GM19239 (cell line): Measurements from ENCODE around the gene GABBR2.

Source experiments
- DNase-seq: peaks from one replicate; pipeline ENCODE4 v3.0.0; 2011; ENCODE audit warnings: low spot score; ENCODE audit not compliant: insufficient read length
- FAIRE-seq: peaks from 2 replicates; lab custom pipeline; 2011; peaks lifted over from hg19 to GRCh38; lab: Jason Lieb, UNC

The GABBR2 gene

DNA sequence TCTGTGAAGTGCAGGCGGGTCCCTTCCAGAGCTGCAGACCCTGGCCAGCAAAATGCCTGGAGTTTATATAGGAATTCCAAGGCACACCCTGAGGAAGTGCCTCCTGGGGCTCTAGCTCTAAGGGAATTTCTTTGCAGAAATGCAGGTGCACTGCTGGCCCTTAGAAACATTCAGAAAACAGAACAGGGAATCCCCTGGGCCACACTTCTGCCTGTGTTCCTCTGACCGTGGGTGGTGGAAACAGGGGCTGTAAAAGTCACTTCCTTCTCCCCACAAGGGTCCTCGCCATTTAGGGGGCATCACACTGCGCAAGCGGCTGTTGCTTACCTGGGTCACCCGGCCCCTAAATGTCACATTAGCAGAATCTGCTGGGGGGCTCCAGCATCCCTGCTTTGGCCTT, 312.5 kb downstream of the GABBR2 start:
- DNase-seq (no peak), FAIRE-seq (no peak)

DNA sequence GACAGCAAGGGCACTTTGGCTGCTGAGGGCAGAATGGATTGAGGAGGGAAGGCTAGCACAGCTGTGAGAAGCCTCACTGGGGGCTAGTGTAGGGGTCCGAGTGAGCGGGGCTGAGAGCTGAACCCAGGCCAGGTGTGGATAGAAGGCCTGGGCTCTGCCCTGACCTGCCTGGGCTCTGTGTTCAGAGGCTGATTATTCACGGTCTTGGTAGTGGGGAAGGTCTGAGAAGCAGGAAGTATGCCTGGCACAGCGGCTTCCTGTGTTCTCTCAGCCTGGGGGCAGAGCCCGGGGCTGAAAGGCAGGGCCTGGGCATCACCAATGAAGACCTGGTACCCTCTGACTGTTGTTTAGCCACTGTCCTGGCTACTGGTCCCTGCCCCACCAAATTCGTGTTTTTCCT, 316.9 kb downstream of the GABBR2 start:
- FAIRE-seq (no peak), DNase-seq (no peak)

DNA sequence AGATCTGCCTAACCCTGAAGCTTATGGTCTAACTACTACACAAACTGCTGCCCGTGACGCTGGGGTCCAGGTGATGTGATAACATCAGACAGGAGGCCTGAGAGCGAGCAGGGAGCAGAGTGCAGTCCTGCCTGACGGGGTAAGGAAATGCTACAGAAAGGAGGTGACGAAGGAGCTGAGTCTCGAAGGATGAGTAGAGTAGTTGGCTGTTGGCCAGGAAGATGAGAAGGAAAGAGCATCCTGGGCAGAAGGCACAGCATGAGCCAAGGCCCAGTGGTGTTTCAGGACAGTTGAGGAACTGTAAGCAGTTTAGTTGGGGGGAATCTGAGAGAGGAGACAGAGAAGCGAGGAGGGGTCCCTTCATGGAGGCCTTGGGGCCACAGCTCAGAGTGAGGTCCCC, 317.3 kb downstream of the GABBR2 start:
- DNase-seq (no peak), FAIRE-seq (no peak)

- DNase-seq (no peak), FAIRE-seq (no peak)
Observed at GRCh38 chr9:98385751-98386150, 323.0 kb downstream of the GABBR2 start.

DNA sequence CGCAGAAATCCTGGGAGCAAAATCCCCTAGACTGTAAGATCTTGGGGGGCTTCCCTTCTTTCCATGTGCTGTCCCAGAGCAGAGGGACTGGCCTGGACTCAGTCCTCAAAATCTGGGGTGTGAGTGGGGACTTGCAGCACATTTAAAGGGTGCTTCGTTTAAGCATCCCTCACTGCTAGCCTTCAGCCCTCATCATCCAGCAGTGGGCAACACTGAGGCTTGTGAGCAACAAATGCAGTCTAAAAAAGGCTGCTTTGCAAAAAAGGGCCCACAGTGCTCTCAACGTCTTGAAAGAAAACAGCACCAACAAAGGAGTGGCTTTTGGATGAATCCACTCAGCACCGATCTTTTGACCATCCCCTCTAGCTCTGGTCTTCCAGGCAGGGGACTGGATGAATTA, 325.0 kb downstream of the GABBR2 start:
- FAIRE-seq (no peak), DNase-seq (no peak)

- FAIRE-seq (no peak), DNase-seq (peak; percentile 29)
Observed at GRCh38 chr9:98381311-98382103, 327.2 kb downstream of the GABBR2 start.

DNA sequence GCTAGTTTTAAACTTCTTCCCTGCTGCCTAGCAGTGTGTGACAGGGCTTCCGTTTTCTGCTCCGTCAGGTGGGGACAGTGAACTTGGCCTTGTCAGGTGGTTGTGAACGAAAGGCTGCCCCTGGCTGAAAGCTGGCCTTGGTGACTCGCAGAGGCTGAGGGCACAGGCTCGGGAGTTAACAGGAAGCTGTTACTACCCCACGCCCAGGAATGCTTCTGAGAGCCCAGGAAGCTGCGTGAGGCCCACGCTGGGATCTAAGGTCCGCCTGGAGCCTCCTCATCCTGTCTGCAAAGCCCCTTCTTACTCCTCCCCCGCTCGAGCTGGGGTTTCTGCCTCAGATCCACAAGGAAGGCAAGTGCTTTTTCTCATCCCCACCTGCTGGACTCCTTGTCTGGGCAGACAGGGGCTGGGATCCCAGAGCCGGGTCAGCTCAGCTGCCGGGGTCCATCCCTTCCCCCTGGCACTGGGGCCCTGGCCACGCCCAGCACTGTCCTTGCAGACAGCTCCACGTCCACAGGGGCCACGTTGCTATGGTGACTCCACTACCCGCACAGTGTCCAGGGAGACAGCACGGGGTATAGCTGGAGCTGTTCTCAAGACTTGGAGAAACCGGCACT, 328.6 kb downstream of the GABBR2 start:
- DNase-seq: peak; percentile 25
- no peak for FAIRE-seq

DNA sequence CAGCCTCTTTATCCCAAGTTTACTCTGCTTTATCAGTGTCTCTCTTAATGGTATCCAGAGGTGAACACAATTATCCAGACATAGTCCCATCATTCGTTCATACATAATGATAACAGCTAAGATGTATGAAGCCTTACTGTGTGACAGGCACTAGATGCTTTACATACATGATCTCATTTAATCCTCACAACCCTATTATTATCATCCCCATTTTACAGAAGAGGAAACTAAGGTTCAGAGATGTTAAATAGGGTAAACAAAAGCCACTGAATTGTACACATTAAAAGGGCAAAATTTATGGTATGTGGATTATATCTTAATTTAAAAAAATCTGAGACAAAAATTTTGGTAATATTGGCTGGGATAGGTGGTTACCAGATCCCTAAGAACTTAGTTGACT, 329.2 kb downstream of the GABBR2 start:
- DNase-seq: no peak
- FAIRE-seq: no peak

GRCh38 chr9:98378794-98379193, 329.9 kb downstream of the GABBR2 start:
- DNase-seq (no peak), FAIRE-seq (no peak)

DNA sequence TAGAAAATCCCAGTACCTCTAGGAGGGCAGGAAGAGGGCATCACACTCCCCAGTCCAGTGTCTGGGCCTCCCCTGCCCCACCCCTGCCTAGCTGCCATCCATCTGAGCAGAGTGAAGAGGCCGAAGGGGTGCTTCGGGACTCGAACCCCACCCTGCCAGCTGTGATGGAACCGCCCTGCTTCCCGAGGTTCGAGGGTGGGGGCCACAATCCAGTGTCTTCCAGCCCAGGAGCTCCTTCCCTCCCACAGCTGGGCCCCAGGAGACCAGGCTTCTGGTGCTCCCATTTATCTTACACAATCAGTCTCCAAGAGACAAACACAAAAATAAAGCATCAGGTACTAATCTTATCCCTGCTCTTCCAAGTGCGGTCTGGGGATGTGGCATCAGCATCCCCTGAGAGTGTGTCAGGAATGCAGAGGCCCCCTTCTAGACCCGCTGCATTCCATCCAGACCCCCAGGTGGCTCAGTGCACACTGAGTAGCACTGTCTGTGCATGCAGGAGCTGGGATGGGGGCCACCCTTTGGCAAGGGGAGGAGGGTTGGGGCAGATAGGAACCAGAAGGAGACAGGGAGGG, 330.4 kb downstream of the GABBR2 start:
- DNase-seq (no peak), FAIRE-seq (no peak)

DNA sequence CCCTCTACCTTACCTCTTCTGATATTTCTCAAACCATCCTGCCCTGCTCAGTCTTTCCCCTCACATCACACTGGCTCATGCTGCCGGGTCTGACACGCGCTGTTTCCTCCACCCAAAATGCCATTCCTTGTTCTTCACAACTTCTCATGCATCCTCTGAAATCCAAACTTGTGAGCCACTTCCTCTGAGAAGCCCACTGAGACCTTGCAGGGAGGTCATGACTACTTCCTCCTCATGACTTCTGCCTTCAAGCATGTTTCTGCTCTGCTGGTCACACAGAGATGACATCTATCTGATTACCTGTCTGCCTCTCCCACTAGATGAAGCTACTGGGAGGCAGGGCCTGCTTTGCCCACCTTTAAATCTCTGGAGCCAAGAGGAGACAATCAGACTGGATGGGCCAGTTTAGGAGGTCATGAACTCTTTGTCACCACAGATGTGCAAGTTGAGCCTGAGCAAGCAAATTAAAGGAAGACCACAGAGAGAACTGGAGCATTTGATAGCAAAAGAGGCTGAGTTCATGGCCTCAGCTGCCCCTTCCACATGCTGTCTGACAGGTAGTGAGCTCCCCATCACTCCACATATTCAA, 333.5 kb downstream of the GABBR2 start:
- DNase-seq (no peak), FAIRE-seq (no peak)

DNA sequence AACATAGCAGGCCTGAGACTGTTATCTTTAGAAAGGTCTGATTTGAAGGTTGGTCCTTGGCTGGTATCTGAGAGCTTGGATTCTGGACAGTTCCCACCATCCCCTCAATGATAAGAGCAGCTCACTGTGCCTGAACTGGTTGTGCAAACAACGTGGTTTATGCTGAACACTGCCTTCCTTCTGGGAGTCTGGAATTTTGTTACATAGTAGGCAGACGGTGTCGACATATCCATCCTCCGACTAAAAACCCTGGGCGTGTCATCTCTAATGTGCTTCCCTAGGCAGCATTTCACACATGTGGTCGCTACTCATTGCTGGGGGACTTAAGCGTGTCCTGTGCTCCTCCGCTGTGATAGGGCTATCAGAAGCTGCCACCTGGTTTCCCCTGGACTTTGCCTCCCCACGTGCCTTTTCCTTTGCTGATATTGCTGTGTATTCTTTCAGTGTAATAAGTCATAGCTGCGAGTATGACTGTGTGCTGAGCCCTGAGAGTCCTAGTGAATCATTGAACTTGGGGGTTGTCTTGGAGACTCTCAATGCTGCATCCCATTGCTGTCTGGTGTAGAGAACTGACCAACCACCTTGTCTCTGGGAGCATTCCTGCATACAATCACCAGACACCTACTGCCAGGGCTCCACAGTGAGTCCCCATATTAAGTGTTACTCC, 334.2 kb downstream of the GABBR2 start:
- no peak for FAIRE-seq
- DNase-seq: no peak

DNA sequence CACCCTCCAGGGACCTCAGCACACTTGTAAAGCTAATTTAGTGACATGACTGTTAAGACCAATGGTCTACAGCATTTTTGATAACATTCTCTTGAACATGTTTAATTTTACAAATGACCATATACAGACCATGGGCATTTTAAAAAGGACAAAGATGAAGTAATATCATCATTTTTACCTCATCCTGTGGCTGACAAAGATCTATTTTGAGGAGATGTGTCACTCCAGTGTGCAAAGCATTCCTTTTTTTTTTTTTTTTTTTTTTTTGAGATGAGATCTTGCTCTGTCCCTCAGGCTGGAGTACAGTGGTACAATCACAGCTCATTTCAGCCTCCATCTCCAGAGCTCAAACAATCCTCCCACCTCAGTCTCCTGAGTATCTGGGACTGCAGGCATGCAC, 335.1 kb downstream of the GABBR2 start:
- DNase-seq: no peak
- no peak for FAIRE-seq

DNA sequence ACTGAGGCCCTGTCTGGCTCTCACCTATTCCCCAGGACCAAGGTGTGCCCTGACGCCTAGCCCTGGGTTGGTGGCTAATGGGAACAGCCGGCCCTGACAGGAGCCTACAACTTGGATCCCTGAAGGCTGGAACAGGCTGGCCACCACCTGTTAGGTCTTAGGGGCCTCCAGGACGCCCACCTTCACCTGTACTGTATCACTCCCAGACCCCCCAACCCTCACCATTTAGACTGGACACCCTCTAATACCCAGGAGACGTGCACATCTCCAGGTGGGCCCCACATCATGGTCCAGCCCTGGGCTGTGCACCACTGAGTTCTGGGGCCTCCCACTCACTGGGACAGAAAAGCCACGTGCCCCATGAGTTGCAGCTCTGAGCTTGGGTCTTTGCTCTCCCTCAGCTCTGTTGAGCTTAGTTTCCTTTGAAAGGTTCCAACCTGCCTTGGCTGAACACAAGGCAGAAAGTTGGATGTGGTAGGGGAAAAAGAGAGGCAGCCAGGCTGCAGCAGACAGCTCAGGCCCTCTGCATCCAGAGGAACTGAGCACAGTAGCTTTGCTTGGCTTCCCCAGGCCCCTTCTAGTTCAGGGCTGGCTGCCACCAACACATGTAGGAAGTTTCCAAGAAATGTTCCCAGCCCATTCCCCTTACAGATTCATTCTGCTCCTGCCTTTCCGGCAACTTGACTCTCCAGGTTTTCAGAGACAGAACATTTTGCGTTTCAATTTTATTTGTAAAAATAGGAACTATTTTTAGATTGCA, 336.5 kb downstream of the GABBR2 start:
- no peak for FAIRE-seq

GRCh38 chr9:98370976-98371315, 337.8 kb downstream of the GABBR2 start:
- FAIRE-seq (no peak), DNase-seq (no peak)

More for the DNA sequence above, 336.5 kb downstream of the GABBR2 start:
- DNase-seq: no peak

GRCh38 chr9:98370300-98370975, 338.3 kb downstream of the GABBR2 start:
- FAIRE-seq (no peak), DNase-seq (no peak)

GRCh38 chr9:98369896-98370295, 338.8 kb downstream of the GABBR2 start:
- FAIRE-seq: no peak
- no peak for DNase-seq

- FAIRE-seq: no peak
- DNase-seq: no peak
Observed at GRCh38 chr9:98369471-98369870, 339.3 kb downstream of the GABBR2 start.

DNA sequence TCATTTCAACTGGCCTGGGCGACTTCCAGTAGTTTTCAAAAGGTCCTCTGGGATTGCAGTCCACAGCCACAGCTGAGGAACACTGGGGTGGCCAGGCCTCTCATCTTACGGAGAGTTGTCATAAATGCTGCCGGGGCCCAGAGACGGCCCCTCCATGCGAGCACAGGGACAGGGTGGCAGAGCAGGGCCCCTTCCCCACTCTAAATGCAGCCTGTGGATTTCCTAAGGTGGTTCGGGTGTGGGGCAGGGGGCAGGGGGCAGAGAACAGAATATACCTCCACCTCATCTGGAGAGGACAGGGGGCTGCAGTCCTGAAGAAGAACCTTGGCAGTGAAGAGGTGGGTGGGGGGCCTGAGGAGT, 339.7 kb downstream of the GABBR2 start:
- FAIRE-seq: no peak
- no peak for DNase-seq
